OCI-LY3 (cell line): ENCODE results near the gene APOBEC3C.

ENCODE experiments used
- CTCF ChIP-seq: fragments of 200-600, 300-600 bp; sonication (generic); IDR thresholded peaks from 2 replicates; pipeline ENCODE4 v1.5.1; 2014; ENCODE audit warnings: antibody characterized with exemption, low read length, low read depth
- EZH2phosphoT487 ChIP-seq: fragments of 200-600 bp; shearing (Covaris generic); IDR thresholded peaks from 2 replicates; pipeline ENCODE4 v1.6.1; 2018; ENCODE audit warnings: antibody characterized with exemption, mixed run types, low read depth

GRCh38 chr22:39039306-39040126, 25.5 kb downstream of the APOBEC3C start:
- no peak for TF ChIP-seq CTCF
- TF ChIP-seq EZH2phosphoT487, result no peak
